Stomach (tissue), 9 donors: Measurements from ENCODE around the gene SLAMF7. TPM values are rescaled to one million over a fixed set of nuclear protein-coding genes. Genes with fewer than 3 reads are reported as not detected.

Experiments used
- DNase-seq, 2 donors: peaks; one replicate each; pipeline versions ENCODE4 v3.0.0 to v3.0.0-alpha.2; 2013 to 2019
- H3K27ac ChIP-seq, 5 donors: fragments of 200-600 bp in 4 of 5; sonication (generic) in 4 of 5; one replicate each; pipeline ENCODE4 v1.5.1; 2013 to 2019; ENCODE audit warnings: mild to moderate bottlenecking in 1 of 5, moderate library complexity in 1 of 5
- H3K27me3 ChIP-seq, 3 donors: fragments of 200-600 bp; sonication (generic); one replicate each; pipeline ENCODE4 v1.5.1; 2017 to 2019; ENCODE audit warnings: mixed run types in 1 of 3
- H3K36me3 ChIP-seq, 4 donors: fragments of 200-600 bp; sonication (generic); 1 replicate in 3 of 4; 2 replicates in 1 of 4; pipeline ENCODE4 v1.5.1; 2016 to 2019
- H3K4me1 ChIP-seq, 4 donors: fragments of 200-600 bp; sonication (generic); one replicate each; pipeline ENCODE4 v1.5.1; 2016 to 2019
- H3K4me3 ChIP-seq, 4 donors: fragments of 200-600 bp; sonication (generic) in 3 of 4; one replicate each; pipeline ENCODE4 v1.5.1; 2016 to 2019; ENCODE audit warnings: mild to moderate bottlenecking in 1 of 4
- H3K9me3 ChIP-seq, 4 donors: fragments of 200-600 bp; sonication (generic); one replicate each; pipeline ENCODE4 v1.5.1; 2016 to 2019
- EP300 ChIP-seq: sonication (generic); formaldehyde crosslinking; IDR thresholded peaks from one replicate; pipeline ENCODE4 v1.6.1; 2017; ENCODE audit warnings: antibody characterized with exemption
- POLR2A ChIP-seq, 4 donors: fragments of 450-650 bp; IDR thresholded peaks; one replicate each; pipeline ENCODE4 v1.6.1; 2016; ENCODE audit warnings: antibody characterized with exemption in 4 of 4, control low read depth in 2 of 4, mild to moderate bottlenecking in 1 of 4, moderate library complexity in 1 of 4
- POLR2AphosphoS5 ChIP-seq, 3 donors: sonication (generic); formaldehyde crosslinking; IDR thresholded peaks; one replicate each; pipeline ENCODE4 v1.6.1; 2016; ENCODE audit warnings: antibody characterized with exemption in 3 of 3
- WGBS, 5 donors: extraction: QIAGEN DNeasy Blood & Tissue Kit in 3 of 5; methylation state at CpG; one replicate each; pipeline versions ENCODE4 v1.1.5 to v1.1.7; 2013 to 2018; 5-methylcytosine and 5-hydroxymethylcytosine counted together
- intact Hi-C: fragments of 100-400 bp; cut with DNase I; formaldehyde crosslinking; loops from one replicate; pipeline ENCODE4 v1.15.1; 2023; ENCODE audit warnings: low total_unique reads
- polyA plus RNA-seq, 3 donors: library from polyadenylated mRNA; stranded (reverse); fragments of 200-250 nt; gene quantifications; one replicate each; pipeline ENCODE4 v1.2.3, GENCODE V29; 2013
- total RNA-seq, 5 donors: library from RNA; depleted of rRNA; stranded (reverse); fragments of >200 nt; gene quantifications; one replicate each; pipeline versions ENCODE4 v1.1.0 to v1.2.3, GENCODE V29; 2014 to 2016
- TF ChIP-seq, protein P1 (sequence below), 7 experiments: fragments of 450-650 bp in 4 of 7; fragments of 200-600 bp in 3 of 7; sonication (generic) in 3 of 7; IDR thresholded peaks; one replicate each; pipeline ENCODE4 v1.5.1; 2016 to 2019; ENCODE audit warnings: antibody characterized with exemption in 7 of 7, control low read depth in 2 of 7, mild to moderate bottlenecking in 1 of 7
- donor health status: healthy with polysubstance abuse.
- donor health status: Bipolar disorder and iron deficiency.
- donor health status: healthy.

Gene SLAMF7
- total and polyA plus RNA-seq, 8 donors = 0.45 to 4.2 (median 2.0) TPM; not detected in 1

DNA sequence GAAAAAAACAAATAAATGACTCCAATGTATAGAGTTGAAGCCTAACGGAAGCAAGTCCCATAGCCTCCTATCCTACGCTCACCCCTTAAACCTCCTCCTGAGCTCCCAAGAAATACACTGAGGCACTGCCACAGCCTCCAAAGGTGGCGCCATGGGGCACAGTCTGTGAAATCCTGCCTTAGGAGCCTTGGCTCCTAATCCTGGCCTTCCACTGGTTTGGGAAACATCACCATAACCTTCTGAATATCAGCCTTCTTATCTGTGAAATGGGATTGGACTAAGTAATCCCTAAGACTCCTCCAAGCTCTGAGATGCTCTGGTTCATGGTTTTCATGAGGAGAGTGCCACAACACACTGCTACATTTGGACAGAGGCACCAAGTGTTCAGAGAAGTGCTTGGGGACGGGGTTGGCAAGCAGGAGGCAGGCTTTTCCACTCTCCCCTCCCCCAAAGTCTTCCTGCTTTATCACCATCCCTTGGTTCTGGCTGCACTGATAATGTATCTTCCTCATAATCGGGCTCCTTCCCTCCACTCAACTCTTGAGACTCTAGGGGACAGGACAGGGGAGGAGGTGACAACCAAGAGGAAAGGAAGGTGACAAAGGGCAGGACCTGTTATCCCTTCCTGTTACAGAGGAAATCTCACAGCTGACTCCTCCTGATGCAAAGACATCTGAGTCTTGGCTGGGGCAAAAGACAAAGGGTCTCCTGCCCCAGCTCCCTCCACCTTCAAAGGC is 2.7 kb downstream of the SLAMF7 start:
- TF ChIP-seq POLR2AphosphoS5 (IDR thresholded peaks at IDR 0.05) (no peak), POLR2A (IDR thresholded peaks at IDR 0.05) (no peak), EP300 (no peak)
- TF ChIP-seq, protein P1, sequence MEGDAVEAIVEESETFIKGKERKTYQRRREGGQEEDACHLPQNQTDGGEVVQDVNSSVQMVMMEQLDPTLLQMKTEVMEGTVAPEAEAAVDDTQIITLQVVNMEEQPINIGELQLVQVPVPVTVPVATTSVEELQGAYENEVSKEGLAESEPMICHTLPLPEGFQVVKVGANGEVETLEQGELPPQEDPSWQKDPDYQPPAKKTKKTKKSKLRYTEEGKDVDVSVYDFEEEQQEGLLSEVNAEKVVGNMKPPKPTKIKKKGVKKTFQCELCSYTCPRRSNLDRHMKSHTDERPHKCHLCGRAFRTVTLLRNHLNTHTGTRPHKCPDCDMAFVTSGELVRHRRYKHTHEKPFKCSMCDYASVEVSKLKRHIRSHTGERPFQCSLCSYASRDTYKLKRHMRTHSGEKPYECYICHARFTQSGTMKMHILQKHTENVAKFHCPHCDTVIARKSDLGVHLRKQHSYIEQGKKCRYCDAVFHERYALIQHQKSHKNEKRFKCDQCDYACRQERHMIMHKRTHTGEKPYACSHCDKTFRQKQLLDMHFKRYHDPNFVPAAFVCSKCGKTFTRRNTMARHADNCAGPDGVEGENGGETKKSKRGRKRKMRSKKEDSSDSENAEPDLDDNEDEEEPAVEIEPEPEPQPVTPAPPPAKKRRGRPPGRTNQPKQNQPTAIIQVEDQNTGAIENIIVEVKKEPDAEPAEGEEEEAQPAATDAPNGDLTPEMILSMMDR (IDR thresholded peaks at IDR 0.05) = no peak
- peak overlapping the region in 1 of 4 donors; percentile 6 for H3K4me3 ChIP-seq
- no peak for DNase-seq
- no peaks in the 10 kb centered on the region for H3K36me3 ChIP-seq
- intact Hi-C loops = no loop called here
- H3K9me3 ChIP-seq = peaks cover 0 to 8% (median 2%) of the 10 kb centered on the region in 4 donors
- H3K4me1 ChIP-seq = no peaks in the 10 kb centered on the region
- 71 to 78% (median 74%) methylated on average over 5 of the region's 5 CpGs for WGBS, 5 donors
- H3K27ac ChIP-seq = peak overlapping the region in 1 of 5 donors; percentile 39
- H3K27me3 ChIP-seq = no peaks in the 10 kb centered on the region

DNA sequence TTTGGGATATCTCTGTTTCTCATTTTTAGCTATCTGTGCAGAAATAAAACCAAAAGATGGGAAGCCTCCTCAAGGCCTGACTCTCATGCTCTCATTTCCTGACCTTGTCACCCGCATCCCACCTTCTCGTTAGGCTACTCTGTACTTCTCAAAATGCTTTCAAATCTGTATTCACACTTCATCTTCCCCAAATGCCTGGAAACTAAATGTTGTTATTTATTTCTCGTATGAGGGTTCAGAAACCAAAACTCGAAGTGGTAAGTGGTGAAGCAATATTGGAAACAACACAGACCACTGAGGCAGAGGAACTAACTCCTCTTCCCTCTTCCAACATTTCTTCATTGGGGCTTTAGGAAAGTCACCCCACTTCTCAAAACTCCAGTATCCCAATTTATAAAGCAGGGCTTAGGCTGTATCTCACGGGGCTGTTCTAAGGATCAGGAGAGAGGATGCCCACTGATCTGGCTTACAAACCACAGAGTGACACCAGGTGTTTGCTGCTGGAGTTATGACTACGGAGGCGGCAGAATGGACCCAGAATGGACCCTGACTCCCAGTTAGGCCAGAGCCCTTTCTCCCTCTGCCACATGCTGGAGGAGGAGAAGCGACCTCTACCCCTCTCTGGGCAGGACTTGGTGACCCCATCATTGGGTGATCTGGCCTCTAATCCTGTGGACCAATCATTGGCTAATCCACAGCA is 3.5 kb downstream of the SLAMF7 start:
- 70 to 90% (median 84%) methylated on average over 8 of the region's 8 CpGs for WGBS, 5 donors
- no peak for DNase-seq
- H3K4me3 ChIP-seq = no peak overlapping the region
- H3K27me3 ChIP-seq = no peaks in the 10 kb centered on the region
- H3K36me3 ChIP-seq = no peaks in the 10 kb centered on the region
- TF ChIP-seq EP300 (no peak), POLR2AphosphoS5 (IDR thresholded peaks at IDR 0.05) (no peak), POLR2A (IDR thresholded peaks at IDR 0.05) (no peak)
- TF ChIP-seq, protein P1 (IDR thresholded peaks at IDR 0.05) = no peak
- peak overlapping the region in 1 of 5 donors; percentile 39 for H3K27ac ChIP-seq
- H3K4me1 ChIP-seq = peaks cover 0 to 4% (median 0%) of the 10 kb centered on the region in 4 donors
- H3K9me3 ChIP-seq = peaks cover 0 to under 1% (median 0%) of the 10 kb centered on the region in 4 donors
- intact Hi-C loops = no loop called here

DNA sequence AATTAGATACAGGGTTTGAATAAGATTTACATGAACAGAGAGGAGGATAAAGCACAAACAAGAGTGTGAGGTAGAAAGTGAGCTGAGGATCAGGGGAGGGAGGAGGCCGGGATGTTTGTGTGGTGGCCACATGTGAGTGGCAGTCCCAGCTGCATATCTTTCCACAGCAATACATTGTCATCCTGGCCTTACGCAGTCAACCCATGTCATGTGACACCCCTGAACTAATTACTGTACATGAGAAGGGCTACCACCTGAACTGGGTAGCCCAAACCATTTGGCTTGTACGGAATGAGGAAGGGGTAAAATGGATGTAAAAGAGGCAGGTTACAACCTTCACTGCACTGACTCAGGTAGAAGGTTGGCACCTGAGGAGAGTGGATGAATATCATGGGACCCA is 4.2 kb downstream of the SLAMF7 start:
- Histone ChIP-seq H3K27me3 (no peaks in the 10 kb centered on the region), H3K36me3 (no peaks in the 10 kb centered on the region), H3K4me3 (no peak overlapping the region), H3K9me3 (no peaks in the 10 kb centered on the region), H3K4me1 (peaks cover 0 to 4% (median 0%) of the 10 kb centered on the region in 4 donors), H3K27ac (no peak overlapping the region)
- TF ChIP-seq EP300 = no peak
- TF ChIP-seq POLR2A (IDR thresholded peaks at IDR 0.05) = no peak
- TF ChIP-seq POLR2AphosphoS5 (IDR thresholded peaks at IDR 0.05) = no peak
- TF ChIP-seq, protein P1 (IDR thresholded peaks at IDR 0.05) = no peak
- intact Hi-C loops = no loop called here
- WGBS, 5 donors = 84 to 90% (median 87%) methylated on average over 3 of the region's 3 CpGs
- no peak for DNase-seq

DNA sequence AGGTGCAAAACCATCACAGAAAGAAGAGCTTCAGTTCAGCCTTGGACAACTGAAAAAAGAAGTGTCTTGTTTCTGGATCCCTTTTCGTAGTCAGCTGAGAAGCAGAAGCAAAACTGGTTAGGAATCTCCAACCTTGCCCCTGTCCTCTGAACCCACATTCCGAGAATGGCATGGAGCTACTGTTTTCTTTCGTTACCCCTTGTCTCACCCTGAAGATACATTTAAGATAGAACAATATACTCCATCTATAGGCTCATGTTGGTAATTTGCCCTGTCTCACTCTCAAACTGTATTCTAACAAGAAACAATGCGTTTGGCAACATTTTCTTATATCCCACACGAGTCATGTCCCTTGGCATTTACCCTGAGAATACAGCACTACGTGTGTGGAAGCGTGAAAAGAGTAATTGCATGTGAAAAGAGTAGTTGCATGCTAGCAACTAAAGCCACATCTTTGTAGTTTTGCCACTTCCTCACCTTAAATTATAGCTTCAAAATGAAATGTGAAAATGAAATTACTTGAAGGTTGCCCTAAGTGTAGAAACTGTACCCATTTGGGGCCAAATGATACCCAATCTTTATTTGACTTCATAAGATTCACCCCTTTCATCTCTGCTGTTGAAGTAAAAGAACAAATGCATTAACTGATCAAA is 5.3 kb downstream of the SLAMF7 start:
- Histone ChIP-seq H3K9me3 (no peaks in the 10 kb centered on the region), H3K36me3 (no peaks in the 10 kb centered on the region), H3K27ac (peak overlapping the region in 1 of 5 donors; percentile 38), H3K4me3 (no peak overlapping the region), H3K27me3 (no peaks in the 10 kb centered on the region), H3K4me1 (peaks cover 0 to 4% (median 0%) of the 10 kb centered on the region in 4 donors)
- WGBS, 5 donors = 68 to 85% (median 78%) methylated on average over 7 of the region's 7 CpGs
- TF ChIP-seq POLR2A (IDR thresholded peaks at IDR 0.05) (no peak), POLR2AphosphoS5 (IDR thresholded peaks at IDR 0.05) (no peak), EP300 (no peak)
- TF ChIP-seq, protein P1 (IDR thresholded peaks at IDR 0.05) = no peak
- DNase-seq = peak in 1 of 2 donors; percentile 16
- intact Hi-C loops = no loop called here
